Type B pancreatic cell (in vitro differentiated cells): ENCODE measurements around the gene GPR160. TPM values are rescaled to one million over a fixed set of nuclear protein-coding genes. Genes with fewer than 3 reads are reported as not detected.

Source experiments
- DNase-seq: peaks from one replicate; pipeline ENCODE4 v3.0.0; 2021; ENCODE audit warnings: mixed read lengths; ENCODE audit not compliant: unreplicated experiment; ENCODE audit errors: extremely low spot score
- H3K27ac Mint-ChIP-seq: 2 replicates; pipeline ENCODE4 v1.8.0; 2021; ENCODE audit warnings: mild to moderate bottlenecking, mixed read lengths
- H3K27me3 Mint-ChIP-seq: 2 replicates; pipeline ENCODE4 v1.8.0; 2021; ENCODE audit warnings: mixed read lengths
- H3K36me3 Mint-ChIP-seq: 2 replicates; pipeline ENCODE4 v1.8.0; 2021; ENCODE audit warnings: mixed read lengths
- H3K4me1 Mint-ChIP-seq: one replicate; pipeline ENCODE4 v1.8.0; 2021; ENCODE audit warnings: mixed read lengths; ENCODE audit not compliant: unreplicated experiment
- H3K4me3 Mint-ChIP-seq: 2 replicates; pipeline ENCODE4 v1.8.0; 2021; ENCODE audit warnings: mild to moderate bottlenecking, mixed read lengths
- H3K9me3 Mint-ChIP-seq: 2 replicates; pipeline ENCODE4 v1.8.0; 2021; ENCODE audit warnings: mixed read lengths
- total RNA-seq: library from RNA; stranded (reverse); gene quantifications from 2 replicates; pipeline ENCODE4 v1.2.1, GENCODE V29; 2021; ENCODE audit warnings: low replicate concordance
- TF ChIP-seq, protein P1 (sequence below): fragments of 200-600 bp; sonication (generic); conservative IDR thresholded peaks from 2 replicates; pipeline ENCODE4 v1.5.0; 2021; ENCODE audit warnings: antibody characterized with exemption, mild to moderate bottlenecking

GPR160 gene
- total RNA-seq, 1 donor from 2014 or later, result 7.3 TPM

DNA sequence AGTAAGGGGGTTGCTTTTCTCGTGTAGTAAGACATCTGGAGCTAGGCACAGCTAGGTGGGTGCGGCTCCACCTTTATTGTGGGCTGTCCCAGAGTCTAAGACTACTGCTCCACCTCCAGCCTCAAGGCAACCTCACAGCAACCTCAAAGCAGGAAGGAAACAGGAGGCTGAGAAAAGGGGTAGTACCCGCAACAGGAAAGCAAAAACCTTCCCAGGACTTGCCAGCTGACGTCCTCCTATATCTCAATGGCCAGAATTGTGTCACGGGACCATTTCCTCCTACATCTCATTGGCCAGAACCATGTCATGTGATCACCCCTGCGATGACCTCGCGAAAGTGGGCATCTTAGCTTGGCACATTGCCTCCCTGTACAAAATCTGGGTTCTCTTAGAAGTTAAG is 4.3 kb upstream of the GPR160 start:
- H3K27ac Mint-ChIP-seq, result no peak overlapping the region
- peaks cover 14% of the 10 kb centered on the region for H3K27me3 Mint-ChIP-seq
- H3K4me3 Mint-ChIP-seq, result no peak overlapping the region
- DNase-seq, result no peak
- no peaks in the 10 kb centered on the region for H3K36me3 Mint-ChIP-seq
- H3K9me3 Mint-ChIP-seq, result no peaks in the 10 kb centered on the region
- H3K4me1 Mint-ChIP-seq, result no peaks in the 10 kb centered on the region
- TF ChIP-seq, protein P1, sequence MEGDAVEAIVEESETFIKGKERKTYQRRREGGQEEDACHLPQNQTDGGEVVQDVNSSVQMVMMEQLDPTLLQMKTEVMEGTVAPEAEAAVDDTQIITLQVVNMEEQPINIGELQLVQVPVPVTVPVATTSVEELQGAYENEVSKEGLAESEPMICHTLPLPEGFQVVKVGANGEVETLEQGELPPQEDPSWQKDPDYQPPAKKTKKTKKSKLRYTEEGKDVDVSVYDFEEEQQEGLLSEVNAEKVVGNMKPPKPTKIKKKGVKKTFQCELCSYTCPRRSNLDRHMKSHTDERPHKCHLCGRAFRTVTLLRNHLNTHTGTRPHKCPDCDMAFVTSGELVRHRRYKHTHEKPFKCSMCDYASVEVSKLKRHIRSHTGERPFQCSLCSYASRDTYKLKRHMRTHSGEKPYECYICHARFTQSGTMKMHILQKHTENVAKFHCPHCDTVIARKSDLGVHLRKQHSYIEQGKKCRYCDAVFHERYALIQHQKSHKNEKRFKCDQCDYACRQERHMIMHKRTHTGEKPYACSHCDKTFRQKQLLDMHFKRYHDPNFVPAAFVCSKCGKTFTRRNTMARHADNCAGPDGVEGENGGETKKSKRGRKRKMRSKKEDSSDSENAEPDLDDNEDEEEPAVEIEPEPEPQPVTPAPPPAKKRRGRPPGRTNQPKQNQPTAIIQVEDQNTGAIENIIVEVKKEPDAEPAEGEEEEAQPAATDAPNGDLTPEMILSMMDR, result no peak

DNA sequence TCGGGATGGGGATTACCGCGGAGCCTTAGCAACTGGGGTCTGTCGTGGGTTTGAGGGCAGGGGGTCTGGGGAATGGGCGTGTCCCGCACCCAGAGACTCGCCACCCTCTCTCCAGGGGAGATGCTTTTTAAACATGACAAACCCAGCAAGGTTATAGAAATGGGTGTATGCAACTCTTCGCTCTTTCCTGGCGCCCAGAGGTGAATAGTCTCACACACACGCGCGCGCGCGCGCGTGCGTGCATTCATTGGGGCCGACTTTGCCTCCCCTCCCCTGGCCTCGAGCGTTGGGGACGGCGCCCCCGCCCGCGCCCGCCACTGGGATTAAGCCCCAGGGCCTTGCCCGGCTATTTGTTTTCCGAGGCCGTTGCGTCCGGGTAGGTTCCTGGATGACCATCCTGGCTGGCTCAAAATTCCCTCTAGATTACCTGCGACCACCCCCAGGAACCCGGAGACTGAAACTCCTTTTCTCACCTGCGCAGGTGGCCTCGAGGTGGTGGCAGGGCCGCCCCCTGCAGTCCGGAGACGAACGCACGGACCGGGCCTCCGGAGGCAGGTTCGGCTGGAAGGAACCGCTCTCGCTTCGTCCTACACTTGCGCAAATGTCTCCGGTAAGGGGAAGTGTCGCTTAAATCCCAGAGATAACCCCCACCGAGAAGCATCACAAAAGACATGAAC is 777 bp downstream of the GPR160 start:
- no peak for DNase-seq
- Mint-ChIP-seq H3K27me3 (peaks cover 53% of the 10 kb centered on the region), H3K9me3 (no peaks in the 10 kb centered on the region), H3K4me1 (peaks cover 10% of the 10 kb centered on the region), H3K27ac (no peak overlapping the region), H3K36me3 (no peaks in the 10 kb centered on the region), H3K4me3 (peak overlapping the region; percentile 88)
- TF ChIP-seq, protein P1, result no peak

GRCh38 chr3:170040418-170040817 is 2.6 kb downstream of the GPR160 start:
- no peak for DNase-seq
- H3K9me3 Mint-ChIP-seq, result no peaks in the 10 kb centered on the region
- peaks cover 13% of the 10 kb centered on the region for H3K4me1 Mint-ChIP-seq
- H3K36me3 Mint-ChIP-seq, result no peaks in the 10 kb centered on the region
- peak overlapping the region; percentile 77 for H3K4me3 Mint-ChIP-seq
- TF ChIP-seq, protein P1, result no peak
- H3K27ac Mint-ChIP-seq, result no peak overlapping the region
- H3K27me3 Mint-ChIP-seq, result peaks cover 53% of the 10 kb centered on the region

GRCh38 chr3:170043506-170043905 is 5.7 kb downstream of the GPR160 start:
- Mint-ChIP-seq H3K9me3 (no peaks in the 10 kb centered on the region), H3K36me3 (no peaks in the 10 kb centered on the region), H3K4me1 (peaks cover 29% of the 10 kb centered on the region), H3K4me3 (no peak overlapping the region), H3K27ac (no peak overlapping the region), H3K27me3 (peaks cover 39% of the 10 kb centered on the region)
- DNase-seq, result no peak
- TF ChIP-seq, protein P1, result no peak

DNA sequence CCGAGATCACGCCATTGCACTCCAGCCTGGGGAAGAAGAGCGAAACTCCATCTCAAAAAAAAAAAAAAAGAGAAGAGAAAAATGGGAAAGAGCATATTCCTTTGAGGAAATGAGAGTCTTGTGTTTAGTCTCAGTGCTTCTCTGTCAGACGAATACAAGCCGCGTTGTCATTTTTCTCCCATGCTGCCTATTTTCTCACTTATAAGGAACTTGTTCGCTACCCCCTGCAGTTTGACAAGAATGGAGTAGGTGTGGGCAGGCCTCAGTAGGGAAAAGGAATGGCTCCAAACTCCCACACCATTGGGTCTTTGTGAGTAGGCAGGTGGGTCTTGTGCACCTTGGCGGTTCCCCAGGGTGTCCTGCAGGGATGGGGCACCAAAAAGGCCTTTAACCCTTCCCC is 6.5 kb downstream of the GPR160 start:
- H3K27ac Mint-ChIP-seq, result no peak overlapping the region
- DNase-seq, result no peak
- peaks cover 33% of the 10 kb centered on the region for H3K4me1 Mint-ChIP-seq
- TF ChIP-seq, protein P1, result no peak
- H3K36me3 Mint-ChIP-seq, result no peaks in the 10 kb centered on the region
- peaks cover 31% of the 10 kb centered on the region for H3K27me3 Mint-ChIP-seq
- H3K9me3 Mint-ChIP-seq, result no peaks in the 10 kb centered on the region
- no peak overlapping the region for H3K4me3 Mint-ChIP-seq

DNA sequence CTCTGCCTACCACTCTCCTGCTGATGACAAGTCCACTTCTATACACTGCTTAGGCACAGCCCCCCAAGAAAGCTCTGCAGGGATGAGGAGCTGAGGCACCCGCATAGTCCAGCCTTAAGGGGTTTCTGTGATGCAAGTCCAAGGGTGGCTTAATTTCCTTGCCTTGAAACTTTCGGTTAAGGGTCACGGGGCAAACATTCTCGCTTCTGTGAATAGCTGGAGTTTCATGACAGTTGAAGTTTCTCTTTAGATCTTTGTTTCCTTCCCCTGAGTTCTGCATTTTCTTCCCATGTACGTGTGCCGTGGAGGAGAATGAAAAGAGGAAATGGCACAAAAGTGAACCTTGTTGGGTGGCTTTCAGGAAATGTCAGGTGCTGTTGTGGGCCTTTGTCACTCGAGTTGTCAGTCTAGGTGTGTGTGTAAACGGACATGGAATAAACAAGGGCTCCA is 7.0 kb downstream of the GPR160 start:
- DNase-seq, result no peak
- Mint-ChIP-seq H3K4me1 (peaks cover 36% of the 10 kb centered on the region), H3K27ac (no peak overlapping the region), H3K36me3 (no peaks in the 10 kb centered on the region), H3K27me3 (peaks cover 25% of the 10 kb centered on the region), H3K9me3 (no peaks in the 10 kb centered on the region), H3K4me3 (no peak overlapping the region)
- TF ChIP-seq, protein P1, result no peak
